Panc1 (cell line): ENCODE measurements around the gene IFT22. TPM values are rescaled to one million over a fixed set of nuclear protein-coding genes. Genes with fewer than 3 reads are reported as not detected.

Experiments used
- ATAC-seq: fragments of 200-7000 bp; cut with Tn5 transposase; 2 replicates; pipeline ENCODE4 v1.9.1; 2020; ENCODE audit warnings: mild to moderate bottlenecking, moderate library complexity
- BruUV-seq: library from RNA; stranded (reverse); fragments of 400-500 nt; replicated peaks from 2 replicates; lab custom pipeline; 2021; lab: Mats Ljungman, UMichigan
- CTCF ChIA-PET: fragments of 300-600 bp; sonication (Branson Sonifier 250); formaldehyde crosslinking; loops from one replicate; lab custom pipeline; 2022; ENCODE audit warnings: antibody characterized with exemption; lab: Charles Lee
- POLR2A ChIA-PET: fragments of 300-600 bp; sonication (Branson Sonifier 250); formaldehyde crosslinking; loops from one replicate; lab custom pipeline; 2022; ENCODE audit warnings: antibody characterized with exemption; lab: Charles Lee
- DNase-seq: peaks from one replicate; pipeline ENCODE4 v3.0.0-alpha.2; 2010; ENCODE audit warnings: low read depth, low spot score
- H3K27ac ChIP-seq: 2 replicates; pipeline ENCODE4 v1.5.1; 2011; ENCODE audit warnings: mild to moderate bottlenecking, low read length, inconsistent platforms
- H3K27me3 ChIP-seq: fragments of 200-500 bp; sonication (Bioruptor generic); 2 replicates; pipeline ENCODE4 v1.6.0; 2014; ENCODE audit warnings: low read length, inconsistent platforms; ENCODE audit not compliant: control insufficient read depth, insufficient read depth
- H3K36me3 ChIP-seq: fragments of 200-500 bp; sonication (Bioruptor generic); 2 replicates; pipeline ENCODE4 v1.5.1; 2014; ENCODE audit warnings: inconsistent platforms, mild to moderate bottlenecking, low read length, moderate library complexity; ENCODE audit not compliant: control insufficient read depth, insufficient read depth
- H3K4me1 ChIP-seq: 2 replicates; pipeline ENCODE4 v1.5.1; 2011; ENCODE audit warnings: inconsistent platforms, mild to moderate bottlenecking, low read length, moderate library complexity; ENCODE audit not compliant: control insufficient read depth, insufficient read depth
- H3K4me3 ChIP-seq, 2 experiments: 2 replicates each; pipeline ENCODE4 v1.5.1; 2011 to 2012; ENCODE audit warnings: low read depth in 2 of 2, low read length in 2 of 2, mild to moderate bottlenecking in 2 of 2, inconsistent platforms in 1 of 2, moderate library complexity in 1 of 2
- H3K9me3 ChIP-seq: fragments of 200-500 bp; sonication (Bioruptor generic); 2 replicates; pipeline ENCODE4 v1.5.1; 2014; ENCODE audit warnings: low read depth, mild to moderate bottlenecking, inconsistent platforms, low read length, moderate library complexity; ENCODE audit not compliant: control insufficient read depth, insufficient read depth
- POLR2AphosphoS5 ChIP-seq: IDR thresholded peaks from 2 replicates; pipeline ENCODE4 v1.6.1; 2012; ENCODE audit warnings: mild to moderate bottlenecking, low read depth, low read length, moderate library complexity
- SIN3A ChIP-seq: IDR thresholded peaks from 2 replicates; pipeline ENCODE4 v1.6.1; 2012; ENCODE audit warnings: low read depth, mild to moderate bottlenecking, low read length, moderate library complexity, borderline replicate concordance; ENCODE audit not compliant: insufficient read depth
- TCF7L2 ChIP-seq: IDR thresholded peaks from 2 replicates; pipeline ENCODE4 v1.6.1; 2011; ENCODE audit warnings: mild to moderate bottlenecking, low read depth, low read length, inconsistent platforms
- in situ Hi-C: cut with HindIII; loops from 2 replicates; pipeline ENCODE4 v1.10.0; 2016; ENCODE audit warnings: low sequenced_read_pairs, low pct_unique_long_range_greater_than_20kb
- intact Hi-C: fragments of 100-400 bp; cut with micrococcal nuclease; formaldehyde crosslinking; loops from one replicate; pipeline ENCODE4 v1.10.0; 2022; ENCODE audit not compliant: unreplicated experiment
- total RNA-seq: library from RNA; stranded (reverse); gene quantifications from one replicate; pipeline ENCODE4 v1.2.1, GENCODE V29; 2021; ENCODE audit not compliant: unreplicated experiment
- TF ChIP-seq, protein P1 (sequence below): fragments of 450-650 bp; IDR thresholded peaks from 2 replicates; pipeline ENCODE4 v1.5.1; 2017; ENCODE audit warnings: mild to moderate bottlenecking
- TF ChIP-seq, protein P2 (sequence below), 2 experiments: IDR thresholded peaks; 2 replicates each; pipeline ENCODE4 v1.6.1; 2011 to 2012; ENCODE audit warnings: low read depth in 2 of 2, control low read depth in 1 of 2, low read length in 1 of 2, mild to moderate bottlenecking in 1 of 2, moderate library complexity in 1 of 2; ENCODE audit not compliant: insufficient read depth in 1 of 2

IFT22 gene
- total RNA-seq, 1 experiment from 2014 or later, result 42.4 TPM

DNA sequence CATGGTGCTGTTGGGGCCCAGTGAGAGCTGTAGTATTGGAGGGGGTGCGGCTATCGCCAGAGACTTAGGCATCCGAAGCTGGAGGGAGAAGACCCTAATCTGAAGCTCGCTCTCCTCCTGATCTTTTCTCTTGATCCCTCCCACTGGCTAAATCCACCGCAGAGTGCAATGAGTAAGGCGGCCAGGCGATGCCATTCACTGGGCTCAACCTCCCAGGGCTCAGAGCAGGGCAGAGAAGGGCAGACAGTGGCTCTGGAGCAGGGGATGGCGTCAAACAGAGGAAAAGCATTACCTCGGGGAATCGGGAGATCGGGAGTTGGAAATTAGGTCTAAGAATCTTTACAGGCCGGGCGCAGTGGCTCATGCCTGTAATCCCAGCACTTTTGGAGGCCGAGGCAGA, 18.8 kb upstream of the IFT22 start:
- ChIA-PET CTCF (interaction anchor here (0.7 kb wide), 1 partner anchor 100 kb away, joined by 3 read pairs; no protein-coding TSS in a partner anchor), POLR2A (interaction anchor here (0.7 kb wide), 1 partner anchor 87 kb away, joined by 3 read pairs; no protein-coding TSS in a partner anchor)
- no peak overlapping the region for H3K4me3 ChIP-seq
- H3K27me3 ChIP-seq, result no peaks in the 10 kb centered on the region
- no peaks in the 10 kb centered on the region for H3K9me3 ChIP-seq
- intact Hi-C loops, result no loop called here
- no peak for DNase-seq
- H3K4me1 ChIP-seq, result no peaks in the 10 kb centered on the region
- peak; percentile 47; the same call in 1 of the 2 replicates for ATAC-seq
- TF ChIP-seq POLR2AphosphoS5, result no peak
- TF ChIP-seq TCF7L2, result no peak
- TF ChIP-seq SIN3A, result no peak
- TF ChIP-seq, protein P1, sequence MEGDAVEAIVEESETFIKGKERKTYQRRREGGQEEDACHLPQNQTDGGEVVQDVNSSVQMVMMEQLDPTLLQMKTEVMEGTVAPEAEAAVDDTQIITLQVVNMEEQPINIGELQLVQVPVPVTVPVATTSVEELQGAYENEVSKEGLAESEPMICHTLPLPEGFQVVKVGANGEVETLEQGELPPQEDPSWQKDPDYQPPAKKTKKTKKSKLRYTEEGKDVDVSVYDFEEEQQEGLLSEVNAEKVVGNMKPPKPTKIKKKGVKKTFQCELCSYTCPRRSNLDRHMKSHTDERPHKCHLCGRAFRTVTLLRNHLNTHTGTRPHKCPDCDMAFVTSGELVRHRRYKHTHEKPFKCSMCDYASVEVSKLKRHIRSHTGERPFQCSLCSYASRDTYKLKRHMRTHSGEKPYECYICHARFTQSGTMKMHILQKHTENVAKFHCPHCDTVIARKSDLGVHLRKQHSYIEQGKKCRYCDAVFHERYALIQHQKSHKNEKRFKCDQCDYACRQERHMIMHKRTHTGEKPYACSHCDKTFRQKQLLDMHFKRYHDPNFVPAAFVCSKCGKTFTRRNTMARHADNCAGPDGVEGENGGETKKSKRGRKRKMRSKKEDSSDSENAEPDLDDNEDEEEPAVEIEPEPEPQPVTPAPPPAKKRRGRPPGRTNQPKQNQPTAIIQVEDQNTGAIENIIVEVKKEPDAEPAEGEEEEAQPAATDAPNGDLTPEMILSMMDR, result no peak
- TF ChIP-seq, protein P2, sequence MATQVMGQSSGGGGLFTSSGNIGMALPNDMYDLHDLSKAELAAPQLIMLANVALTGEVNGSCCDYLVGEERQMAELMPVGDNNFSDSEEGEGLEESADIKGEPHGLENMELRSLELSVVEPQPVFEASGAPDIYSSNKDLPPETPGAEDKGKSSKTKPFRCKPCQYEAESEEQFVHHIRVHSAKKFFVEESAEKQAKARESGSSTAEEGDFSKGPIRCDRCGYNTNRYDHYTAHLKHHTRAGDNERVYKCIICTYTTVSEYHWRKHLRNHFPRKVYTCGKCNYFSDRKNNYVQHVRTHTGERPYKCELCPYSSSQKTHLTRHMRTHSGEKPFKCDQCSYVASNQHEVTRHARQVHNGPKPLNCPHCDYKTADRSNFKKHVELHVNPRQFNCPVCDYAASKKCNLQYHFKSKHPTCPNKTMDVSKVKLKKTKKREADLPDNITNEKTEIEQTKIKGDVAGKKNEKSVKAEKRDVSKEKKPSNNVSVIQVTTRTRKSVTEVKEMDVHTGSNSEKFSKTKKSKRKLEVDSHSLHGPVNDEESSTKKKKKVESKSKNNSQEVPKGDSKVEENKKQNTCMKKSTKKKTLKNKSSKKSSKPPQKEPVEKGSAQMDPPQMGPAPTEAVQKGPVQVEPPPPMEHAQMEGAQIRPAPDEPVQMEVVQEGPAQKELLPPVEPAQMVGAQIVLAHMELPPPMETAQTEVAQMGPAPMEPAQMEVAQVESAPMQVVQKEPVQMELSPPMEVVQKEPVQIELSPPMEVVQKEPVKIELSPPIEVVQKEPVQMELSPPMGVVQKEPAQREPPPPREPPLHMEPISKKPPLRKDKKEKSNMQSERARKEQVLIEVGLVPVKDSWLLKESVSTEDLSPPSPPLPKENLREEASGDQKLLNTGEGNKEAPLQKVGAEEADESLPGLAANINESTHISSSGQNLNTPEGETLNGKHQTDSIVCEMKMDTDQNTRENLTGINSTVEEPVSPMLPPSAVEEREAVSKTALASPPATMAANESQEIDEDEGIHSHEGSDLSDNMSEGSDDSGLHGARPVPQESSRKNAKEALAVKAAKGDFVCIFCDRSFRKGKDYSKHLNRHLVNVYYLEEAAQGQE (IDR thresholded peaks at IDR 0.05; ENCODE audit: insufficient read depth in 1 of 2, low read depth in 2 of 2, low read length in 1 of 2), result no peak
- H3K36me3 ChIP-seq, result no peaks in the 10 kb centered on the region
- in situ Hi-C loops, result no loop called here
- no peak overlapping the region for H3K27ac ChIP-seq
- no TSS peak for BruUV-seq

DNA sequence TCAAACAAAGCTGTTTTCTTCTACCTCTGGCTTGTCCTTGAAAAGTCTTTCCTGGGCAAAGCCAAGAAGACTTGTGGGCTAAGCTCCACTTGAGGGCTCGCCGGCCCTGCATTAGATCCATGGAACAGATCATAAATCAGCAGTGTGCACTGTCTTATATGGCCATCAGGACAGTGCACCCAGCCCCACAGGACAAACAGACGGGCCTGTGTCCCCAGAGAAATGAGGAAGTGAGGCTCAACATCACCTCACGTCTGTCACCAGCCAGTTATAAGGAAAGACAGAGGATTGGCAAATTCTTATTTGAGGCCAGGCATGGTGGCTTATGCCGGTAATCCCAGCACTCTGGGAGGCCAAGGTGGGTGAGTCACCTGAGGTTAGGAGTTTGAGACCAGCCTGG, 12.3 kb upstream of the IFT22 start:
- TF ChIP-seq, protein P1, result no peak
- TF ChIP-seq SIN3A (no peak), TCF7L2 (no peak), POLR2AphosphoS5 (no peak)
- TF ChIP-seq, protein P2 (IDR thresholded peaks at IDR 0.05; ENCODE audit: insufficient read depth in 1 of 2, low read depth in 2 of 2, low read length in 1 of 2), result no peak
- DNase-seq, result no peak
- H3K36me3 ChIP-seq, result no peaks in the 10 kb centered on the region
- ChIA-PET CTCF (no interaction called here), POLR2A (interaction anchor here (0.7 kb wide), 1 partner anchor 30 kb away, joined by 4 read pairs; no protein-coding TSS in a partner anchor)
- no TSS peak for BruUV-seq
- intact Hi-C loops (no loop called here), in situ Hi-C loops (no loop called here)
- no peak overlapping the region for H3K4me3 ChIP-seq
- no peaks in the 10 kb centered on the region for H3K4me1 ChIP-seq
- no peak for ATAC-seq
- H3K9me3 ChIP-seq, result no peaks in the 10 kb centered on the region
- H3K27me3 ChIP-seq, result no peaks in the 10 kb centered on the region
- H3K27ac ChIP-seq, result no peak overlapping the region
